GM19240 (cell line): ENCODE results near the gene PLA2G3.
"Not testable (repeated sequence)": the region's sequence is repeated elsewhere in the genome, so short reads cannot be mapped to it uniquely, and the experiment has no call there.

Experiments used
- DNase-seq: peaks from one replicate; pipeline ENCODE4 v3.0.0; 2011; ENCODE audit warnings: low spot score; ENCODE audit not compliant: insufficient read length

PLA2G3 gene

DNA sequence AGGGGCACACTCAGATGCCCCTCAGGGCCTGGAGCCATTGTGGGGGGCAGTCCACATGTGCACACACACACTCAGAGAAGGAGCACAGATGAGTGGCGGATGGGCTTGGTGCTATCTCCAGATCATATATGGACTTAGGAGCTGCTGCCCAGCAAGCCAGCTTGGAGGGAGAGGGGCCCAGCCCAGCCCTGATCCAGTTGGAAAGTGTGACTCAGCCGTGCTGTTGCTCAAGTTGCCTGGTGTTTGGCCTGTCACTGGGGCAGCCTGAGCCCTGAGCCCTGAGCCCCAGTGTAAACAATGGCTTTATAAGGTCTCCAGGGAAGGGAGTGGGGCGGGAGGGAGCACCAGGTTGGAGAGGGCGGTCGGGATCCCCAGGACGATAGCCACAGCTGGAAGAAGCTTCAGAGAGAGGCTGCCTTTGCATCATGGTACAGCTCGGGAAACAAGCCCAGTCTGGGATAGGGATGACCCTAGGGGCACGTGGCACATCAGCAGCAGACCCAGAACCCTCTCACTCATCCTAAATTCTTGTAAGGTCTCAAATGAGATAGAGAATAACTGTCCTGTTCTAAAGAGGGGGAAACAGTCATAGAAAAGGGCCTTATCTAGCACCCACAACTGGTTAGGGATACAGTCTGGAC, 37.7 kb downstream of the PLA2G3 start:
- no peak for DNase-seq

DNA sequence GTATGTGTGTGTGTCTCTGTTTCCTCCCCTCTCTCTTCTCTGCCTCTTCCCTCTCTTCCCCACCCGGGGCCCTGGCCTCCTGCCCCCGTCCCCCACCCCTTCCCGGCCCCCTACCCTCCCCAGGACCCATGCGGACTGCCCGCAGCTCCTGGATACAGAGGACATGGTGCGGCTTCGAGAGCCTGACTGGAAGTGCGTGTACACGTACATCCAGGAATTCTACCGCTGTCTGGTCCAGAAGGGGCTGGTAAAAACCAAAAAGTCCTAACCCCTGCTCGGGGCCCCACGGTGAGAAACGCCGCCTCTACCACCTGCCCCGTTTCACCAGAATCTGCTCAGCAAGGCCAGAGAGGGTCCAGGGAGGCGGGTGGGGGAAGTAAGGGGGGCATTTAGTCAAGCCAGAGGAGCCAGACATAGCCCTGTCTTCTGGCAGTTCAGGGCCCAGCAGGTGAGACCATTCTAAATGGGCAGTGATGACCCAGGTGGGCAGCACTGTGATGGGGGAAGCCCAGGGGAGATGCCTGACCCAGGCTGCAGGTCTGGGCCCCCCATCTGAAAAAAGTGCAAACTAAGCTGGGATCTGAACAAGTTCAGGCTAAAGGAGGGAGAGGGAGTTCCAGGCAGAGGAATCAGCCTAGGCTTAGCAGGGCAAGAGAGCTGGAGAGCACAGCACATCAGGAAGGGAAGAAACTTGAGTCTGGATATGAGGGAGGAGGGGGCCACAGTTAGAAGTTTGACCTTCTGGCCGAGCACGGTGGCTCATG, 39.4 kb downstream of the PLA2G3 start:
- no peak for DNase-seq

DNA sequence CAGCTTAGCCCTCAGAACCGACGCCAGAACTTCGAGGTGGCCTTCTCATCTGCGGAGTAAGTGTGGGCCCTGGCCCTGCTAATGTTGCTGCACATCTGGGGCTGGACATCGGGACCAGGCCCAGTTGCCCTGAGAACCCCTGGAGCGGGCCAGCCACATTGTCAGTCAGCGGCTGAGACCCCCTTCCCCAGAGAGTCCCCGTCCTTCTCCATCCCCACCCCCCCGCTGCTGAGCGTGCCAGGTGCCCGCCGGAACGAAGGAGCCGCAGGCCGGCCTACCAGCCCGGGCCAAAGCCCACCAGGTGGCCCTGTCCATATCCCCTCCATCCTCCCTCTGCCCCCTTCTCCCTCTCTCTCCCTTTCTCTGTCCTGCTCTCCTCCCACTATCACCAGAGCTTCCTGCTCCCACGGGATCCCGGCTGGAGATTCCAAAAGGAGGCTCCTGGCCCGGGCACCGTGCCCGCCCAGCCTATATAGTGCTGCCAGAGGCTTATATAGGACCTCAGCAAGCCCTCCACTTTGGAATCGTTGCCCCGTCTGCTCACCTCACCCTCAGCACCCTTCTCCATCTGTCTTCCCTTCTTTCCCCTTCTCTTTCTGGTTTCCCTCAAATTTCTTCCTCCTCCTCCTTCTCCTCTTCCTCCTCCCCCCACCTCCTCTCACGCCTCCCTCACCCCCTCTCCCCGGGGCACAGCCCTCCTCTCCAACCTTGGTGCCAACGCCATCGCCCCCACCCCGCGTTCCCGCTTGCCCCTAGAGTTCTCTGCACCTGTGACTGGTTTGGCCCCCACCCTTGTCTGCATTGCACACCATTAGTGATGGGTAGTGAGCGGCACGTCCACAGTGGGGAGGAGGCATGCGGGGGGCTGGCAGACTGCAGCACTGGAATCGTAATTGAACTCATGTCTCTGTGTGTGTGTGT, 40.2 kb downstream of the PLA2G3 start:
- DNase-seq = no peak

DNA sequence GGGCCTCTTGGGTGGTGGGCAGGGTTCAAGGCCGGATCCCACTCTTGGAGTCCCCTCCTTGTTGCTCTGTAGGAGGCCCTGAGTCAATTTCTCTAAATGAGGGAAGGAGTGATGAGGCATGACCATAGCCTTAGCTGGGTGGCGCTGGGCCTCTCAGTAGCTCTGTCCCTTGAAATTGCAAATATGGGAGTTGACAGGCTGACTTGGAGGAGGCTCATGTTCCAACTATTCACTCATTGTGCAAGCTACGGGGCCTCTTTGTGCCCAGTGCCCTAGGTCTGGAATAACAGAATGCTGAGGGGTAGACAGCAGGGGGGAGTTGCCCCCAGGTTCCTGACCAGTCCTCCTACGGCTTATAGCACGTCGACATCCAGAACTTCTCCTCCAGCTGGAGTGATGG, 40.9 kb downstream of the PLA2G3 start:
- no peak for DNase-seq

DNA sequence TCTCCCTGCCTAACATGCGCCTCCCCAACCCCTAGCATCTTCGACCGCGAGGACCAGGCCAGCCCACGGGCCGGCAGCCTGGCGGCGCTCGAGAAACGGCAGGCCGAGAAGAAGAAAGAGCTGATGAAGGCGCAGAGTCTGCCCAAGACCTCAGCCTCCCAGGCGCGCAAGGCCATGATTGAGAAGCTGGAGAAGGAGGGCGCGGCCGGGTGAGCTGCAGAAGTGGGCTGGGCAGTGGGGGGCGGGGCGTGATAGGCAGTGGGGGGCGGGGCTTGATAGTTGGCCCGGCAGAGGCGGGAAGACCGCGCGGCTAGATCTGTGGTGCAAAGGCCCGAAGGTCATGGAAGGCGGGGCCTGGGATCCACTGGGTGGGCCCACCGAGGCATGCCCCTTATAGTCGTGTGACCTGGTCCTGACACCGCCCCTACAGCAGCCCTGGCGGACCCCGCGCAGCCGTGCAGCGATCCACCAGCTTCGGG, 41.6 kb downstream of the PLA2G3 start:
- no peak for DNase-seq

DNA sequence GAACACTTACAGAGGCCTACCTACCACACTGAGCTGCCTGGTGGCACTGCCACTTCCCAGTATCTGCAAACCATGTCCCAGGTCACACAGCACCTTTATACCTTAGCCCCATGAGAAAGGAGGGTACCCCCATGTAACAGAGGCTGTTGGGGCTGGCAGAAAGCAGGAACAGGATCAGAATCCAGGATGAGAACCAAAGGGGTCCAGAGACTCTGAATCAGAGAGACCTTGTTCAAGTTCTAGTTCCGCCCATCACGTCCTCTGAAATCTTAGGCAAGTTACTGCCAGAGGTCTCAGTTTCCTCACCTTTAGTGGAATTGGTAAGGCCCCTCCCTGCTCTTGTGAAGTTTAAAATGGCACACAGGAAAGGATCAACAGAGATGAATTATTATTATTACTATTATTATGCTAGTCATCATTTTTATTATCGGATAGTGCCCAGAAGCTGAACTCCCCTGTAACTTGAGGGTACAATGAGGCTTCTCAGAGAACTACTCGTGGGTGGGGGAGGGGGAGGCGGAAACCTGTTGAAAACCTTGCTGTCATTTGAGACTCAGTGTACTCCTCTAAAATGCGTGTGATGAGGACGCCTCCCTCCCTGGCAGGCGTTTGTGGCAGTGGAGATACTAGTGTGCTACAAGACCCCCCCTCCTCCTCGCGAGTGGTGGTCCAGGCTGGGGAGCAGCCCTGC, 42.2 kb downstream of the PLA2G3 start:
- no peak for DNase-seq

DNA sequence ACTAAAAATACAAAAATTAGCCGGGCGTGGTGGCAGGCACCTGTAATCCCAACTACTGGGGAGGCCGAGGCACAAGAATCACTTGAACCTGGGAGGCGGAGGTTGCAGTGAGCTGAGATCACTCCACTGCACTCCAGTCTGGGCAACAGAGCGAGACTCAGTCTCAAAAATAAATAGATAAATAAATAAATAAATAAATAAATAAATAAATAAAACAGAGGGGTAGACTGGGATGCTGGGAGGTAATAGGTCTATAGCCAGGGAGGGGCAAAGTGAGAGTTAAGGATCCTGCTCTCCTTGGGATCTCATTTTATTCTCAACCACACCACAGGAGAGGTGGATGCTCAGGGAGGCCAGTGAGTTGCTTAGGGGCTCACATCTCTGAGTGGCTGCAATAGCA, 42.8 kb downstream of the PLA2G3 start:
- not testable (repeated sequence) for DNase-seq

DNA sequence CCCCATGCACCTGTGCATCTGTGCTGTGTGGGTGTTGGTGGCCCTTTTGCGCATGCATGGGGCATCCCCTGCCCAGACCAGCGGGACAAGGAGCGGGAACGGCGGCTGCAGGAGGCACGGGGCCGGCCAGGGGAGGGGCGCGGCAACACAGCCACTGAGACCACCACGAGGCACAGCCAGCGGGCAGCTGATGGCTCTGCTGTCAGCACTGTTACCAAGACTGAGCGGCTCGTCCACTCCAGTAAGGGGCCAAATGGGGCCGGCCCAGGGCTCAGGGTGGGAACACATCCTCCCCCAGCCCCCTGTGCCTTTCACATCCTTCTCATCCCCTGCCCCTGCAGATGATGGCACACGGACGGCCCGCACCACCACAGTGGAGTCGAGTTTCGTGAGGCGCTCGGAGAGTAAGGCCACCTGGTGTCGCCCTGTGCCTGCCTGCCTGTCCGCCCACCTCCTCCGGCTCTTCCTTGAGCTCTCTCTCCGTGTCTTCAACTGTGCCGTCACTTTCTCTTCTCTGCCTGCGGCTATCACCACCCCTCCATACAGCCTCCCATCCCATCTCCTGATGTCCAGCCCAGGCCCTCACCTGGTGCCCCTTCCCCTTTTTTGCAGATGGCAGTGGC, 43.5 kb downstream of the PLA2G3 start:
- DNase-seq = no peak

DNA sequence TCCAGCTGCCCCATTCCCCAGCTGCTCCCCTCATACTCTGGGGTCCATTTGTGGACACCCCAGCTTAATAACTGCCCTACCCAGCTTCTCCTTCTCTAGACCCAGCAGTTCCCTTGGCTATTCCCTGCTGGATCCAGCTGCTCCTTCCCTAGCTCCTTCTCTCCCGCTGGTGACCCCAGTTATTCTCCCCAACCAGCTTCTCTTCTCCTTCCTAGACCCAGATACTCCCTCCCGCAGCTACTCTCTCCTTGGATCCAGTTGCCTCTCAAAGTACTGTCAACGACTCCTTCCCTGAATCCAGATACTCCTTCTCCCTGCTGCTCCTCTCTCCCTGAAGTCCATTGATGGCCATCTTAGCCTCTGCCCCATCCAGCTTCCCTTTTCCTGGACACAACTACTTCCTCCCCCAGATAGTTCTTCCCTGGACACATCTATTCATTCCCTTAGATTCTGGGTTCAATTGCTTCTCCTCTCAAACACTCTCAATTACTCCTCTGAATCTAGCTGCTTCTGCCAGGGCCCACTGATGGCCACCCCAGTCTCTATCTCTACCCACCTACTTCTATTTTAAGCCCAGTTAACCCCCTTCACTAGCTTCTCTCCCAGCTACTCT, 44.6 kb downstream of the PLA2G3 start:
- DNase-seq = no peak

DNA sequence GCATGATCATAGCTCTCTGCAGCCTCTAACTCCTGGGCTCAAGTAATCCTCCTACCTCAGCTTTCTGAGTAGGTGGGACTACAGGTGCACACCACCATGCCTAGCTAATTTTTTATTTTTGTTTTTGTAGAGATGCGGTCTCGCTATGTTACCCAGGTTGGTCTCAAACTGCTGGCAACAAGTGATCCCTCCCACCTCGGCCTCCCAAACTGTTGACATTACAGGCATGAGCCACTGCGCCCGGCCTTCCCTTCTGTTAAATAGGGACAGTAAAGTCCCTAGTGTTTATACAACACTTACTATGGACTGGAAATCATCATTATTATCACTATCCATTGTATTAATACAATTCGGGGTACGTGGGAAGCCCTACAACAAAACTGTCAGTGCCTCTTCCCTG, 45.6 kb downstream of the PLA2G3 start:
- DNase-seq = no peak

DNA sequence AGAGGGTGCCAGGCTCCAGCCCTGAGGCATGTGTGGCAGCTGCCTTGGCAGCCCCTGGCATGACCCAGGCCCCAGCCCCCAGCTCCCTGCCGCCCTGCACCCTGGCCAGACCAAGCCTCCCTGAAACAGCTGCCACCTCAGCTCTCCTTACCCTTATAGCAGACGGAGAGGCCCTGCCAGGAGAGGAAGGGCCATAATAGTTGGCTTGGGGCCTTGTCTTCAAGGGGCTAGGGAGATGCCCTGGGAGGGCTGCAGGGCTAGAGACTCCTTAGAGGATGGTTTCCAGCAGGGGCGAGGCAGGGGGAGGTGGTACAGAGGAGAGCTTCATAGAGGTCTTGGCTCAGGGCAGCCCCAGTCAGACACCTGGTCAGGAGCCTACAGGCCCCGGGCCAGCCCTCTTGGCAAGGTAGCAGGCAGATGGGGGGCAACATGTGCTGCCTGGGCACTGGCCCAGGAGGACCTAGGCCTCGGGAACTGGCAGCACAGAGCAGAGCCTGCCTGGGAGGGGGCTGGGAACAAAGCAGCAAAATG, 46.2 kb downstream of the PLA2G3 start:
- no peak for DNase-seq

DNA sequence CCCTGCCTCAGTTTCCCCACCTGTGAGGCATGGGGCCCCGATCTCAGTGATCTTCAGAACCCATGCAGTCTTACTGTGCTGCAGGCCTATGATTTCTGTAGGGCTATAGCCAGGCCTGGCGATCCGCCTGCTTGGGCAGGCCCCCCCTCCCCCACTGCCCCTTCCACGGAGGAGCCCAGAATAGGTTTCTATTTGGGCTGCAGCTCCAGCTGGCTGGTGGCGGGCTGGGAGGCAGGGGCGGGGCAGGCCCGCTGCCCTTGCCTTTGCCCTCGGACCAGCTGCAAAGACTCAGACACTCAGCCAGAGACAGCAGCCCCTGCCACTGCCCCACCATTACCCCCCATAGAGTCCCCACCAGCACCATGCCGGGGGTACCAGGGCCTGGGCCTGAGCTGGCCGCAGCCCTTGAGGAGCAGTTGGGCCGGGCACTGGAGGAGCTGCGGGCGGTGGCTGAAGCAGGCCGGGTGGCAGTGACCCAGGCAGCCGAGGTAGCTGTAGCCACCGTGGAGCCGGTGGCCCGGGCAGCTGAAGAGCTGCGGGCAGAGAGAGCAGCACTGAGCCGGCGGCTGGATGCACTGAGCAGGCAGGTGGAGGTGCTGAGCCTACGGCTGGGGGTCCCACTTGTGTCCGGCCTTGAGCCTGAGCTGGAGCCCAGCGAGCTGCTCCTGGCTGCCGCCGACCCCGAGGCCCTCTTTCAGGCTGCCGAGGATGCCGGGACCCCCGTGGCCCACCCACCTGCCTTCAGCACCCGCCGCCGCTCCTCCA, 47.0 kb downstream of the PLA2G3 start:
- DNase-seq = no peak

DNA sequence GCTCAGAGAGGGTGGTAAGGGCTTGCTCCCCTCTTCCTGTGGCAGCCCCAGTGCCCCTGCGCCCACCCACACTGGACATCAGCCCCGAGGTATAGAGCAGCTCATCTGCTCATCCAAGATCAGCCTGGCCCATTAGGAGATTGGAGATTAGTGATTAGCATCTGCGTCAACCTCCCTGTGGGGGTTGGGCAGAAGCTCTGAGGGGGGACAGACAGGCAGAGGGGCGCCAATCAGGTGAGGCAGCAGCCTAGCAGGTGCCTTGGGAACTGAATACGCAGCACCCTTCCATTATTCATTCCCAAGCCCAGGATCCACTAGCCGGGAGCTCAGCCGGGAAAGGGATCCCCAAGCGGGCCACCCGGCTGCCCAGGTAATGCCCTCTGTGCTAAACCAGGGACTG, 48.1 kb downstream of the PLA2G3 start:
- DNase-seq = no peak

DNA sequence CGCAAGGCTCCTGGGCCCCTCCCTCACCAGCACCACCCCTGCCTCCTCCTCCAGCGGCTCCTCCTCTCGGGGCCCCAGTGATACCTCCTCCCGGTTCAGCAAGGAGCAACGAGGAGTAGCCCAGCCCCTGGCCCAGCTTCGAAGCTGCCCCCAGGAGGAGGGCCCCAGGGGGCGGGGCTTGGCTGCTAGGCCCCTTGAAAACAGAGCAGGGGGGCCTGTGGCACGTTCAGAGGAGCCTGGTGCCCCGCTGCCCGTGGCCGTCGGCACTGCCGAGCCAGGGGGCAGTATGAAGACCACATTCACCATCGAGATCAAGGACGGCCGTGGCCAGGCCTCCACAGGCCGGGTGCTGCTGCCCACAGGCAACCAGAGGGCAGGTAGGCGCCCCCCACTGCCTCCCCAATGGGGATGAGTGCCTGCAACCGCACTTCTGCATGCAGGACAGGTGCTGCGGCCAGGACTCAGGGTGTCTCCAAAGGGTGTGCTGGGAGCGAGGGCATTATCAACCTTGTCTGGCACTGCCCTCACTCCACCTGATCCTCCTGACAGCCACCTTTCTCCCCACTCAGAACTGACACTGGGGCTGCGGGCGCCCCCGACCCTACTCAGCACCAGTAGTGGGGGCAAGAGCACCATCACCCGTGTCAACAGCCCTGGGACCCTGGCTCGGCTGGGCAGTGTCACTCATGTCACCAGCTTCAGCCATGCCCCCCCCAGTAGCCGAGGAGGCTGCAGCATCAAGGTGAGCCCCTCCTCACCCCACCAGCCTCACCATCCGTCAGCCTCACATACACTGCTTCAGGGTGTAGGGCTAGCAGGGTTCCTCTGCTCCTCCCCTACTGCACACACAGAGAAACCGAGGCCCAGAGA, 49.0 kb downstream of the PLA2G3 start:
- DNase-seq = no peak

DNA sequence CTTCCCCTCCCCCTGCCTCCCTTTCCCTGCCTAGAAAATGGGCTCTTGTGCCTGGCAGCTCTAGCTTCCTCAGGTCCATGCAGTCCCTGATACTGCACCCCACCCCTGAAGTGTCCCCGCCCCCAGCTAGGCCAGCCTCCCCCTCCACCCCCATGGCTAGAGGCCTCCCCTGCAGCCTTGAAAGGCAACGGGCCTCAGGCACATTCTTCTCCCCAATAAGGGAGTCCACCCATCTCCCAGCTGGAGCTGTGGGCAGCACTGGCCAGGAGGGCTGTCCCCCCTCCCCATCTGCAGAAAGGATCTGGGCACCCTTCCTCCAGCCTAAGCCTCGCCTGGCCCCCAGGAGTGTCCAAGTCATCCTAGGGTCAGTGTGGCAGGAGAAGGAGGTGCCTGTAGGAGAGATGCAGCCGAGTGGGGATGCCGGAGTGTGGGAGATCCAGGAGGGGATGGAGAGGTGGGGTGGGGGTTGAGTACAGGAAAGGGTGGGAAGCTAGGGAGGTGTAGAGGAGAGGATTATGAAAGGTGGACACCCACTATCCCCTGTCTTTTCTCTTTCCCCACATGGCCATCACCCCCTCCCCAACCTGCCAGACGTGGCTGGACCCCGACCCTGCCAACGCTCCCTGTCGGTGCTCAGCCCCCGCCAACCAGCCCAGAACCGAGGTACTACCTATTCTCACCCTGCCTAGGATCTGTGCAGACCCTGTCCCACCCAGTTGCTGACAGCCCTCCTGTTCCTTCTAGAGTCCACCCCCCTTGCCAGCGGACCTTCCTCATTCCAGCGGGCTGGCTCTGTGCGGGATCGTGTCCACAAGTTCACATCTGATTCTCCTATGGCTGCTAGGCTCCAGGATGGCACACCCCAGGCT, 49.9 kb downstream of the PLA2G3 start:
- DNase-seq = no peak

DNA sequence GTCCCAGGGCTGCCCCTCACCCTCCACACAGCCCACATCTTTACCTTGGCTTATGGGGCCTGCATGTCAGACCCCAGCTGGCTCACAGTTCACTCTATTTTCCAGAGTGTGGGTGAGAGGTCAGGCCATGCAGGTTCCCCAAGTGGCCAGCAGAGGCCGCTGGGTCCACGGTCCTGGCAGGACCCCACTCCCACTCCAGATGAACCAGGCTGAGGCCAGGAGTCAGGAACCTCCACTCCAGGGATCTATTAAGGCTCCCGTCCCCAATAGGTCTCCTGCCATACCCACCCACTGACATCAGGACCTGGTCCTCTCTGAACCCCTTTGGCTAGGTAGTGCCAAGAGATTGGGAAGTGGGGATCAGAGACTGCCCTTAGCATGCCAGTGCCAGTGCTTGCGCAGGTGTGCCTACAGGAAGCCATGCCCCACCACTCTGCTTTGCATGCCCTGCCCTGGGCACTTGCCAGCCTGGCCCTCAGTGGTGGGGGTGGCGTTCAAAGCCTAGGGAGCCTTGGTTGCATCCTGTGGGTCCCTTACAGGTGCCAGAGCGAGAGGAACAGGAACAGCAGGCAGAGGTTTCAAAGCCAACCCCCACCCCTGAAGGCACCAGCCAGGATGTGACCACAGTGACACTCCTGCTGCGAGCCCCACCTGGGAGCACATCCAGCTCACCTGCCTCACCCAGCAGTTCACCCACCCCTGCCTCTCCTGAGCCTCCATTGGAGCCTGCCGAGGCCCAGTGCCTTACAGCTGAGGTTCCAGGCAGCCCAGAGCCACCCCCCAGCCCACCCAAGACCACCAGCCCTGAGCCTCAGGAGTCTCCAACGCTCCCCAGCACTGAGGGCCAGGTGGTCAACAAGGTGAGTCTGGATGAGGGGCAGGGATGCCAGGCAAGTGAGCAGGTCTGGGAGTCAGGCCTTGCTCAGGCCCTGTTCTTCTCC, 50.9 kb downstream of the PLA2G3 start:
- peak; percentile 72 for DNase-seq
